ENCODE measurements around the gene ADAM8. TPM values are rescaled to one million over a fixed set of nuclear protein-coding genes. Genes with fewer than 3 reads are reported as not detected.

Gene ADAM8
- polyA plus RNA-seq, 1 donor from 2014 or later: 6.4 TPM

DNA sequence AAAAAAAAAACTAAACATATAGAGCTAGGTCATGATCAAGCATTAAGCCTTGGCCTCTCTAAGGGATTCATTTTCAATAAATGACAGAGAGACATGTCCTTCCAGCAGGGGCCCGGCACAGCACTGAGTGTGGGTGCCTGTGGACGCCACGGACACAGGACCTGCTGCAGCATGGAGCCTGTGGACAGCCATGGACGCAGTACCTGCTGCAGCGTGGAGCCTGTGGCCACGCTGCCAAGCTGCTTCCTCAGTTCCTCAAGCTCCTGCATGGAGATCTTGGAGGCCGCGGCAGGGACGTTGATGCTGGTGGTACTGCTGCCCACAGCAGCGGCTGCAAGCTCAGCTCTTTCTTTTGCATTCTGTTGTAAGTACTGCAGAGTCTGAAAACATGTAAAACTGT is 22.6 kb upstream of the ADAM8 start:
- Histone ChIP-seq H3K9me3 (ENCODE audit: low read length) (no peaks in the 10 kb centered on the region), H3F3A (ENCODE audit: insufficient read depth, low read length, poor library complexity, severe bottlenecking) (no peaks in the 10 kb centered on the region), H3K27ac (ENCODE audit: low read length) (no peak overlapping the region), H3K79me2 (replicated peaks; ENCODE audit: insufficient read depth, low read length) (no peaks in the 10 kb centered on the region), H3K9ac (ENCODE audit: low read length) (no peak overlapping the region), H2AFZ (ENCODE audit: low read depth, low read length) (no peak overlapping the region), H3K36me3 (ENCODE audit: insufficient read depth, low read length) (no peaks in the 10 kb centered on the region), H3K9me2 (ENCODE audit: insufficient read depth, low read length) (no peaks in the 10 kb centered on the region), H4K20me1 (ENCODE audit: insufficient read depth) (no peaks in the 10 kb centered on the region), H3K4me3 (ENCODE audit: low read length) (no peak overlapping the region), H3K4me2 (ENCODE audit: low read length) (no peak overlapping the region), H3K27me3 (ENCODE audit: insufficient read depth, low read depth, low read length) (no peaks in the 10 kb centered on the region)
- no peak for TF ChIP-seq SMC3 (conservative IDR thresholded peaks at IDR 0.05; ENCODE audit: poor library complexity)
- TF ChIP-seq, protein P1, sequence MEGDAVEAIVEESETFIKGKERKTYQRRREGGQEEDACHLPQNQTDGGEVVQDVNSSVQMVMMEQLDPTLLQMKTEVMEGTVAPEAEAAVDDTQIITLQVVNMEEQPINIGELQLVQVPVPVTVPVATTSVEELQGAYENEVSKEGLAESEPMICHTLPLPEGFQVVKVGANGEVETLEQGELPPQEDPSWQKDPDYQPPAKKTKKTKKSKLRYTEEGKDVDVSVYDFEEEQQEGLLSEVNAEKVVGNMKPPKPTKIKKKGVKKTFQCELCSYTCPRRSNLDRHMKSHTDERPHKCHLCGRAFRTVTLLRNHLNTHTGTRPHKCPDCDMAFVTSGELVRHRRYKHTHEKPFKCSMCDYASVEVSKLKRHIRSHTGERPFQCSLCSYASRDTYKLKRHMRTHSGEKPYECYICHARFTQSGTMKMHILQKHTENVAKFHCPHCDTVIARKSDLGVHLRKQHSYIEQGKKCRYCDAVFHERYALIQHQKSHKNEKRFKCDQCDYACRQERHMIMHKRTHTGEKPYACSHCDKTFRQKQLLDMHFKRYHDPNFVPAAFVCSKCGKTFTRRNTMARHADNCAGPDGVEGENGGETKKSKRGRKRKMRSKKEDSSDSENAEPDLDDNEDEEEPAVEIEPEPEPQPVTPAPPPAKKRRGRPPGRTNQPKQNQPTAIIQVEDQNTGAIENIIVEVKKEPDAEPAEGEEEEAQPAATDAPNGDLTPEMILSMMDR (IDR thresholded peaks at IDR 0.05; ENCODE audit: poor library complexity, severe bottlenecking): no peak
- TF ChIP-seq EZH2 (IDR thresholded peaks at IDR 0.05; ENCODE audit: borderline replicate concordance, insufficient read depth, low read length, poor library complexity, severe bottlenecking): no peak
- no peak for TF ChIP-seq TAF1 (IDR thresholded peaks at IDR 0.05; ENCODE audit: low read depth)
- no peak for TF ChIP-seq MXI1 (conservative IDR thresholded peaks at IDR 0.05; ENCODE audit: poor library complexity, severe bottlenecking)
- TF ChIP-seq, protein P2, sequence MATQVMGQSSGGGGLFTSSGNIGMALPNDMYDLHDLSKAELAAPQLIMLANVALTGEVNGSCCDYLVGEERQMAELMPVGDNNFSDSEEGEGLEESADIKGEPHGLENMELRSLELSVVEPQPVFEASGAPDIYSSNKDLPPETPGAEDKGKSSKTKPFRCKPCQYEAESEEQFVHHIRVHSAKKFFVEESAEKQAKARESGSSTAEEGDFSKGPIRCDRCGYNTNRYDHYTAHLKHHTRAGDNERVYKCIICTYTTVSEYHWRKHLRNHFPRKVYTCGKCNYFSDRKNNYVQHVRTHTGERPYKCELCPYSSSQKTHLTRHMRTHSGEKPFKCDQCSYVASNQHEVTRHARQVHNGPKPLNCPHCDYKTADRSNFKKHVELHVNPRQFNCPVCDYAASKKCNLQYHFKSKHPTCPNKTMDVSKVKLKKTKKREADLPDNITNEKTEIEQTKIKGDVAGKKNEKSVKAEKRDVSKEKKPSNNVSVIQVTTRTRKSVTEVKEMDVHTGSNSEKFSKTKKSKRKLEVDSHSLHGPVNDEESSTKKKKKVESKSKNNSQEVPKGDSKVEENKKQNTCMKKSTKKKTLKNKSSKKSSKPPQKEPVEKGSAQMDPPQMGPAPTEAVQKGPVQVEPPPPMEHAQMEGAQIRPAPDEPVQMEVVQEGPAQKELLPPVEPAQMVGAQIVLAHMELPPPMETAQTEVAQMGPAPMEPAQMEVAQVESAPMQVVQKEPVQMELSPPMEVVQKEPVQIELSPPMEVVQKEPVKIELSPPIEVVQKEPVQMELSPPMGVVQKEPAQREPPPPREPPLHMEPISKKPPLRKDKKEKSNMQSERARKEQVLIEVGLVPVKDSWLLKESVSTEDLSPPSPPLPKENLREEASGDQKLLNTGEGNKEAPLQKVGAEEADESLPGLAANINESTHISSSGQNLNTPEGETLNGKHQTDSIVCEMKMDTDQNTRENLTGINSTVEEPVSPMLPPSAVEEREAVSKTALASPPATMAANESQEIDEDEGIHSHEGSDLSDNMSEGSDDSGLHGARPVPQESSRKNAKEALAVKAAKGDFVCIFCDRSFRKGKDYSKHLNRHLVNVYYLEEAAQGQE (IDR thresholded peaks at IDR 0.05; ENCODE audit: borderline replicate concordance): no peak
- TF ChIP-seq EP300 (conservative IDR thresholded peaks at IDR 0.05; ENCODE audit: poor library complexity, severe bottlenecking): no peak

DNA sequence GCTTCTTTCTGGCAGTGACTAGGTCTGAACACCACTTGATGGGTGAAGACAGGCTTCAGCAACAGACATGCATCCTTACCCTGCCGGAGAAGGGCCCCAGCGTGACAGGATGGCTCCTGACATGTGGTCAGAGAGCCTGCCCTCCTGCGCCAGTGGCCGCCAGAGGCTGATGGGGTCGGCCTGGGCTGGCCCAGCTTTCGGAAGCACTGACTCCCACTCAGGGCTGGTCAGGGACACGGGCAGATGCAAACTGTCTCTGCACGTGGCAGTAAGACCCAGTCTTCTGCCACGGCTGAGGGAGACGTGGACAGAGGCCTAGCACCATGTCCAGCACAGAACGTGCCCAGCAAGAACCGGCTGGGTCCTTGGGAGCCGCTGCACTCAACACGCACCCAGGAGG is 21.8 kb upstream of the ADAM8 start:
- TF ChIP-seq TAF1 (IDR thresholded peaks at IDR 0.05; ENCODE audit: low read depth) (no peak), SMC3 (conservative IDR thresholded peaks at IDR 0.05; ENCODE audit: poor library complexity) (no peak), EP300 (conservative IDR thresholded peaks at IDR 0.05; ENCODE audit: poor library complexity, severe bottlenecking) (no peak), MXI1 (conservative IDR thresholded peaks at IDR 0.05; ENCODE audit: poor library complexity, severe bottlenecking) (no peak), RAD21 (conservative IDR thresholded peaks at IDR 0.05) (no peak), EZH2 (IDR thresholded peaks at IDR 0.05; ENCODE audit: borderline replicate concordance, insufficient read depth, low read length, poor library complexity, severe bottlenecking) (no peak), POLR2AphosphoS5 (IDR thresholded peaks at IDR 0.05) (no peak)
- TF ChIP-seq, protein P1 (IDR thresholded peaks at IDR 0.05; ENCODE audit: poor library complexity, severe bottlenecking): no peak
- TF ChIP-seq, protein P2 (IDR thresholded peaks at IDR 0.05; ENCODE audit: borderline replicate concordance): no peak
- no peaks in the 10 kb centered on the region for H4K20me1 ChIP-seq (ENCODE audit: insufficient read depth)
- no peaks in the 10 kb centered on the region for H3K27me3 ChIP-seq (ENCODE audit: insufficient read depth, low read depth, low read length)
- no peak overlapping the region for H3K27ac ChIP-seq (ENCODE audit: low read length)
- H3K36me3 ChIP-seq (ENCODE audit: insufficient read depth, low read length): no peaks in the 10 kb centered on the region
- no peak overlapping the region for H3K9ac ChIP-seq (ENCODE audit: low read length)
- no peaks in the 10 kb centered on the region for H3K9me3 ChIP-seq (ENCODE audit: low read length)
- no peak overlapping the region for H3K4me3 ChIP-seq (ENCODE audit: low read length)
- H3K79me2 ChIP-seq (replicated peaks; ENCODE audit: insufficient read depth, low read length): no peaks in the 10 kb centered on the region
- H3F3A ChIP-seq (ENCODE audit: insufficient read depth, low read length, poor library complexity, severe bottlenecking): no peaks in the 10 kb centered on the region
- no peaks in the 10 kb centered on the region for H3K9me2 ChIP-seq (ENCODE audit: insufficient read depth, low read length)
- no peak overlapping the region for H2AFZ ChIP-seq (ENCODE audit: low read depth, low read length)
- no peak overlapping the region for H3K4me2 ChIP-seq (ENCODE audit: low read length)
